Activated CD4-positive, alpha-beta T cell treated with anti-CD3 and anti-CD28 coated beads for 1 hour (primary cell): Measurements from ENCODE around the gene BAHD1.
A peak's percentile ranks its signal among the peaks of the same experiment; 100 is the strongest.

ENCODE experiments used
- DNase-seq: peaks from one replicate; pipeline ENCODE4 v3.0.0-alpha.2; 2020

Gene BAHD1

DNA sequence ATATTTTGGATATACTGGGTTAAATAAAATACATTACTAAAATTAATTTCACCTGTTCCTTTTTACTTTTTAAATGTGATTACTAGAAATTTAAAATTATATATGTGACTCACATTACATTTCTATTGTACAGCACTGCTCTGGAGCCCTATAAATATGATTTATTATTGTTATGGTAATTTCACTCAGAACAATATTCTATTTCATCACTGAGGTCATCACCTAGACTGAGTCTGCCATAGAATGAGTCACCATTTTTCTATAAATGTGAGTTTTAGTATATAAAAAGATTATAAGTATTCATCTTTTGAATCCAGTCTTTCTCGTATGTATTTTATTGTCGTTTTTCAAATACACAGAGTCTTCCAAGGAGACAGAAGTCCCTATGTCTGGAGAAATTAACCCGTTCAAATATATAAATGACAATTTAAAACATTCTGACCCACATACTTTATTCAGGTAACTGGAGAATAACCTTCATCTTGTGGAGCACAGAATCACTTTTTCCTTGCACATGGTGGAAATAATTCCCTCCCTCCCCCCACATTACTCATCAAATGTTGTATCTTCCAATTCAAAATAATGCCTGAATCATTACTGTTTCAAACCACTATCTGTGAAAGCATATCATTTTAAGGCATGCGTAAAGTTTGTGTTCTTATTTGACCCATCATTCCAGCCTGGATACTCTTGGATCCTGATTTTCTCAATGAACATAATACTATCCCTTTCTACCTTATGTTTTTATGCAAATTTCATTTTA, 60.0 kb downstream of the BAHD1 start:
- no peak for DNase-seq

- DNase-seq: no peak
Observed at GRCh38 chr15:40501487-40501886, 60.7 kb downstream of the BAHD1 start.

- DNase-seq: peak; percentile 50
Observed at GRCh38 chr15:40506964-40507571, 66.3 kb downstream of the BAHD1 start.

GRCh38 chr15:40508216-40508615, 67.5 kb downstream of the BAHD1 start:
- no peak for DNase-seq

- no peak for DNase-seq
Observed at GRCh38 chr15:40510201-40510600, 69.4 kb downstream of the BAHD1 start.

- no peak for DNase-seq
Observed at GRCh38 chr15:40511093-40511471, 70.3 kb downstream of the BAHD1 start.

DNA sequence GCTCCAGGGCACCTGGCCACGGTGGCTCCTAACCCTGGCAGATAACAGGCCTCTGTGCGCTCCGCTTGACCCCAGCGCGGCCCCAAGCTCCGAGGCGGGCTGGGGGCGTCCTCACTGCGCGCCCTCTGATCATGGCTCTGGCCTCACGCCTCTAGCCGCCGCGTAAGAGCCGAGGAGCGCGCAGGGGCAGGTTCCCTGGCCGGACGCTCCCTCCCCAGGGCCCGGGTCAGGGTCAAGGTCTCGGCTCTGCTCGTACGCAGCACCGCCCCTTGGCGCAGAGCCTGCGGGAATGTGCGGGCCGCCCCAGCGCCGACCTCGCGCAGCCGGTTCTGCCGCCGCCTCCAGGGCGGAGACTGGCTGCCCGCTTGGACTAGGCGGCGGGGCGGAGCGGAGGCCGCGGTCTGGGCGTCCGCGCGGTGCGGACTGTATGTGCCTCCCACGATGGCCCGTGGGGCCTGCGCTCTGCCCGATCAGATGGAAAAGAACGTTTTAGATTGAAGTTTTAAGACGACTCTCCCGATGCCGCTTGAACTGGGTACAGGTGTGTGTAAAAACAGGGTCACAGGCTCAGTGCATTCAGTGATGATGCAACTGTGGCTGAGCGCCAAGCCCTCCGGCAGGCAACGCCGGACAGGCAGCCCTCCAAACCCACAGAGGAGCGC, 70.8 kb downstream of the BAHD1 start:
- no peak for DNase-seq

GRCh38 chr15:40512440-40512839, 71.7 kb downstream of the BAHD1 start:
- DNase-seq: no peak

- DNase-seq: no peak
Observed at GRCh38 chr15:40513609-40514008, 72.9 kb downstream of the BAHD1 start.

DNA sequence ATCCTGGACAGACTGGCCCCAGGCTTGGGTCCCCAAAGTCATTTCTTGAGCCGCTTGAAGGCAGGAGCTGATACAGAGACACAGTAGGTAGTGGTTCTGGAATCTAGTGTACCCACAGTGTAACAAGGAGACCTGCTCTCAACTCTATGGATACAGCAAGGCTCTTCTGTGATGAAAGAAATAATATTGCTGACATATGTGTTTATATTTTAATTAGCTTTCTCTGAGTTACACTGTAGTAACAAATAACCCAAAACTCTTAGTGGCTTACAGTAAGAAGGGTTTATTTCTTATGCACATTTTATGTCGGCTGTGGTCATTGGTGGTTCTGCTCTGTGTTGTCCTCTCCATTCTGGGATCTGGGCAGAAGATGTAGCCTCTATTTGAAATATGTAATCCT, 75.6 kb downstream of the BAHD1 start:
- DNase-seq: no peak
